HG03159 (cell line): ENCODE measurements around the gene C12orf75.
"Not testable (repeated sequence)": the region's sequence is repeated elsewhere in the genome, so short reads cannot be mapped to it uniquely, and the experiment has no call there.

Experiments used
- ATAC-seq: cut with Tn5 transposase; IDR thresholded peaks from one replicate; pipeline ENCODE4 v1.9.1; 2021; ENCODE audit warnings: mild to moderate bottlenecking, moderate library complexity; ENCODE audit not compliant: unreplicated experiment

The C12orf75 gene

DNA sequence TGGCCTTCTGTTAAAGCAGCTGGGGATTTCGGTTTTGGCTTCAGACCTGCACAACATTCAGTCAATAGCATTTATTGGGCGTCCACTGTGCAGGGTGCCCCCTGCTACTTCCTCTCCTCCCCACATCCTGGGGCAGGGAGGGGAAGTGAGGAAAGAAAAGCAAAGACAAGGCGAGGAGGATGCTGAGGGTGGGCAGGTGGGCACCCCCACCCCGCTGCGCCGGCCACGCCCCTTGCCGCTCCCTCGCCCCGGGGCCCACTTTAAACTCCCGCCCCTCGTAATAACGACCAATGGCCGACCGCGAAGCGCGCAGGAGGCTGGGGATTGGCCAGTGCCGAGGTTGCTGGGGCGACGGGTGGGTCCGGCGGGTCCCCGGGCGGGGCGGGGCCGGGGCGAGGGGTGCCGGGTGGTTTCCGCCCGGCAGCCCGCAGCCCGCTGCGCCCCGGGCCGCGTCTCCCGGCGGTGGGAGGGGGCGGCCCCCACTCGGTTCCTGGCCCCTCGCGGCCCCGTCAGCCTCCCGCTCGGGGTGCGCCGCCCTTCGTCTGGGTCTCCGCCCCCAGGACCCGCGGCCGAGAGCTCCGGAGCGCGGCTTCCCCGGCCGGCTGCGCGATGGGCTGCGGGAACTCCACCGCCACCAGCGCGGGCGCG, at the start of gene C12orf75:
C12orf75 (plus strand) TSS at position 409 of the 648 bp plus-strand sequence; CDS start at position 610, 201 bp downstream.
- peak; percentile 84 for ATAC-seq

GRCh38 chr12:105280966-105281693, 49.4 kb upstream of the C12orf75 start:
- no peak for ATAC-seq

DNA sequence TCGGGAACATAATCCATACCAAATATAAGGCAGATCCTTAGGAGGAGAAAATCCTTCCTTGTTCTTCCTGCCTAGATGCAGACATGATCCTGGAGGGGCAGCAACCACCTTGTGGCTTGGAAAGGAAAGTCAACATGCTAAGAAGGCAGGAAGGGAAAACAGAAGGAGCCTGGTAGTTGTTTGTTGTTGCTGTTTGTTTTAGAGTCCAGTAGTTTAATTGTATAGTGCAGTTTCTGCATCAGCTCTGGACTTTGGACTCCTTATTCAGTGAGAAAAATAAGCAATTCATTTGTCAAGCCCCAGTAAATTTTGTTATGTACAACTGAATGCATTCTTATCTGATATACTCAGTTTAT, 48.8 kb upstream of the C12orf75 start:
- ATAC-seq, result no peak

DNA sequence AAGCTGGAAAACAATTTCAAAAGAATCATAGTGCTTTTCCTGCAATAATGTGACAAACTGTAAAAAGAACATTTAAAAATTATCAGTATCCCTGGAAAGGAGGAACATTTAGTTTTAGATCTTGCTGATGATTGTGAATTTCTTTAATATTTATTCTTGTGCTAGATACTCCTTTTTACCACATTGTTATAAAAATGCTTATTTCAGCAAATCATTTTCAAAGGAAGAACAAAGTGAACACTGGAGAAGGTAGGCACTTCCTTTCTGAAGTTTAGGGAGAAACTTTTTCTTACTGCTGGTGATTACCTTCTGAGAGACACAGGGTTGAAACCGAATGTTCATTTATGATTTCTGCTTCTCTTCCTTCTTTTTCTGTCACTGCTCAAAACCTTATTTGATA, 45.1 kb upstream of the C12orf75 start:
- ATAC-seq, result no peak

DNA sequence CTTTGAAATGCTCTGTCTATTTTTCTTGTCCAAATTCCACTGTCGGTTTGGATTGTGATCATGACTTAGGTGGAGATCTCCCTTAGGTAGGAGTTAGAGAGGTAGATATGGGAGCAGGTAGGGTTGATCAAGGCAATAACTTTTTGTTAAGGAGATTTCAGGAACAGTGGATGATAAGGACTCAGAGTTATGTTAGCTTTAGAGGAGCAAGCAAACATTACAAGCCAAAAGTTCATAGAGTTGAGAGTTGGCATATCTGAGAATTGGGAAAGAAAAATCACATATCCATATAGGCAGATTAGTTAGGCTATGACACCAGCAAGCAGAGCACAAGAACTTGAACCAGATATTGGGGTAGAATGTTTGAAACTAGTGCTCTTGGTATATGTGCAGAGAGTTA, 43.1 kb upstream of the C12orf75 start:
- ATAC-seq, result no peak

DNA sequence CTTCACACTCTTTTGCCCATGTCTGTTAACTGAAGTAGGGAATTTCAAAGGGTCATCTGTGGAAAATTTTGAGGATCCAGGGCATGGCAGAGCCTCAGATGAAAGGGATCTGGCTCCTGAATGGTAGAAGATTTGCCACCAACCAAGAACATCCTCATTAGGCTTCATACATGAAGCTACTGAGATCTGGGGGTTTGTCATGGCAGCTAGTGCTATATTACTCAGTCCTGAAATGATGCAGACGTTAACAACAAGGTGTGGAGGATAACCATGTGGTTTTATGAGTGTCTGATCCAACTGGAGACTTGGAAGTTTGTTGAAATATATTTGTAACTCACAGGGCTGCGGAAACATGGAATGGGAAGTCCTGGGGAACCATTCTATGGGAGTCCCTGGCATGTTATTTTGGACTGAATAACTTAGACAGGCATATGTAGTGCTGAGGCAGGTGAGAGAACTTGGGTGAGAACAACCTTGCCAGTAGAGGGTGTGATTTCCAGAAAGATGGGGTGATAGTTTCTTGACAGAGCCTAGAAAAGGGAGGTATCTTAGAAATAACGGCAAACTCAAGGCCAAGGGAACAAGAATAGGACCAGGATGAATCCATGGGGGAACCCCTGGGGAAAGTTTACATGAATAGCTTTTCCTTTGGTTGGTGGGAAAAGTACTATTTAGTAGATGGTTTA, 42.0 kb upstream of the C12orf75 start:
- no peak for ATAC-seq

- ATAC-seq, result no peak
Measured at GRCh38 chr12:105289114-105289904, 41.2 kb upstream of the C12orf75 start.

DNA sequence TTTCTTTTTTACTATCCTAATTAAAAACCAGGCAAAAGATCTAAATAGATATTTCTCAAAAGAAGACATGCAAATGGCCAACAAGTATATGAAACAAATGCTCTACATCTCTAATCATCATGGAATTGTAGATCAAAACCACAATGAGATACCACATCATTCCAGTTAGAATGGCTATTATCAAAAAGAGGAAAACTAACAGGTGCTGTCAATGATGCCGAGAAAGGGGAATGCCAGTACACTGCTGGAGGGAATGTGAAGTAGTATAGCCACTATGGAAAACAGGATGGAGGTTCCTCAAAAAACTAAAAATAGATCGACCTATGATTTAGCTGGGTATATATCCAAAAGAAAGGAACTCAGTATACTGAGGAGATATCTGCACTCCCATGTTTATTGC, 39.0 kb upstream of the C12orf75 start:
- ATAC-seq, result no peak

GRCh38 chr12:105292705-105293104, 37.8 kb upstream of the C12orf75 start:
- ATAC-seq, result no peak

GRCh38 chr12:105293187-105293586, 37.3 kb upstream of the C12orf75 start:
- no peak for ATAC-seq

DNA sequence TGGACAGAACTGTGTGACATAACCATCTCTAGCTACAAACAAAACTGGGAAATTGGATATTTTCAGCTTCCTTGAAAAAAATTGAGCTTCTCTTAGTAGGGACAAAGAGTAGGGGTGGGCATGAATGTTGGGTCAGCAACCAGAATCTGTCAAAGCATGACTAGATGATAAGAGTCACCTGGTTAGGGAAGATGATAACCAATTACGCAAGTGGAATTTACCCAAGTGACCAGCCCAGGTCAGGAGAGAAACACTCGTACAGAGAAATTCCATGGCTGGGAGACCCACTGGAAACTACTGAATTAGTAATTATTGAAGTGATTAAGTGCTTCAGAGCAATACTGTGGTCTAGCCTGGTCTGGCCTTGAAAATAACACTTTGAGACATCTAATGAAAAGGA, 36.3 kb upstream of the C12orf75 start:
- no peak for ATAC-seq

DNA sequence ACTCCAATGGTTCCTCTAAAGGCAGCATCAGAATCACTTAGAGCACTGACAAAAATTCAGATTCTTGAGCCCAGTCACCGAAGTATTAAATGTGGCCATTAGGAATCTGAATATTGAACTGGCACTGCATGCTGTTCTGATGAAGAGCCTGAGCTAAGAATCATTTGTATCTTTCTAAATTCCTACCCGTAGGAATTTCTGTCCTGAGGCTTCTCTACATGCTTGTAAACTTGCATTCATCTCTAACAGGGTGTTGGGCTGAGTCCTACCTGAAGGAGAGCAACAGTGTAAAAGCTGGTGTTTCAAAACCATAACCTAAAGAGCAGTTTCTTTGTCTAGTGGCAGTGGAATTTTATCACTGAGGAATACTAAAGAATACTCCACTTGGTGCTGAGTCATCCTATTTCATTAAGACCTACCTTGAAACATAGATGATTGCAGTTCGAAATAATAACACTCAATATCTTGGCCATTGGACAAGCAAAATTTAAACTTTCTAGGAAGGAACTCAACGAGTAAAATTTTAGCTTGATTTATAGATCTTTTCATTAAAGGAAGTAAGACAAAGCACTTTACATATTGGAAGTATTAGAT, 35.5 kb upstream of the C12orf75 start:
- ATAC-seq, result no peak

GRCh38 chr12:105296116-105297089, 34.1 kb upstream of the C12orf75 start:
- ATAC-seq, result no peak

DNA sequence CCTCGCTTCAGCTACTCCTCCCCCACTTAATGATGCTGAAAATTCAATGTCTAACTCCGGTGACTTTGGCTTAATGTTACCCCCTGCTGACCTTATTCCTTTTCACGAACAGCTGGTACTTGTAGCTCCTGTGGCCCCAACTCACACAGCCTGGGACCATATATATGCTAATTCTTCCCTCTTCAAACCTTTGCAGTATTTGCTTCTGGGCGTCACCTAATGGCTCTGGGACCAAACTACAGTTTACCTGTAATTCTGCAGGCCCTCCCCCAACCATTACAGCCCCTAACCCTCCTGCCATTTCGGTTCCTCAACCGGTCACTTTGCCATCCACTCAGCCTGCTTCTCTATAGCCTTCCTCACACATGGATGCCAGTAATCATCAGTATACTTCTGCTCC, 29.6 kb upstream of the C12orf75 start:
- no peak for ATAC-seq

DNA sequence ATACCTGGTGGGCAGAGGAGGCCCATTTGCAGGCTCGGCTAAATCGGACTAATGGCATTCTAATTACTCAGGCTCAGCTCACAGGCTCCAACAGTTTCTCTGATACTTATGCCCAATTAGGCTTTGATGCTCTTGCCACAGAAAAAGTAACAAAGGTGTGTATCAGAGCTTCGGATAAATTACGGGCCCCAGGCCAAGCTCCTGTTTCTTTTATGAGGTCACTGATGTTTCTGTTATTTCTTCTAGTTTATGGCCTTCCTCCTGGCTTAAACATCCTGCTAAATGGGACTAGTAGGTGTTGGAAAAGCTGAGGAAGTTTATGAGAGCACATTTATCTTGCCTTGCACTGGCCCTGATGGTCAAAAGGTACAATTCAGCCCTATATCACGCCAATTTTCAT, 28.8 kb upstream of the C12orf75 start:
- ATAC-seq, result no peak

GRCh38 chr12:105302986-105303385, 27.5 kb upstream of the C12orf75 start:
- ATAC-seq, result not testable (repeated sequence)

DNA sequence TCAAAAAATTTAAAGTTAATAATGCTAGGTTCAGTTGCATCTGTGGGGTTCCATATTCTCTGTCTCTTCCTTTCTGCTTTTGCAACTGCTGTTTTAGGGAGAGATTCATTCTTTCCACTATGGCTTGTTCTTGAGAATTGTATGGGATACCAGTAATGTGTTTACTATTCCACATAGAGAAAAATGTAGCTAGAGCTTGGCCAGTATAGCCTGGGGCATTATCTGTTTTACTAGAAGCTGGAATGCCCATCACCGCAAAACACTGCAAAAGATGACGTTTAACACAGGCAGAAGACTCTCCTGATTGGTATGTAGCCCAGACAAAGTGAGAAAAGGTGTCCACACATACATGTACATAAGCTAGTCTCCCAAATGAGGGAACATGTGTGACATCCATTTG, 25.9 kb upstream of the C12orf75 start:
- ATAC-seq, result not testable (repeated sequence)

DNA sequence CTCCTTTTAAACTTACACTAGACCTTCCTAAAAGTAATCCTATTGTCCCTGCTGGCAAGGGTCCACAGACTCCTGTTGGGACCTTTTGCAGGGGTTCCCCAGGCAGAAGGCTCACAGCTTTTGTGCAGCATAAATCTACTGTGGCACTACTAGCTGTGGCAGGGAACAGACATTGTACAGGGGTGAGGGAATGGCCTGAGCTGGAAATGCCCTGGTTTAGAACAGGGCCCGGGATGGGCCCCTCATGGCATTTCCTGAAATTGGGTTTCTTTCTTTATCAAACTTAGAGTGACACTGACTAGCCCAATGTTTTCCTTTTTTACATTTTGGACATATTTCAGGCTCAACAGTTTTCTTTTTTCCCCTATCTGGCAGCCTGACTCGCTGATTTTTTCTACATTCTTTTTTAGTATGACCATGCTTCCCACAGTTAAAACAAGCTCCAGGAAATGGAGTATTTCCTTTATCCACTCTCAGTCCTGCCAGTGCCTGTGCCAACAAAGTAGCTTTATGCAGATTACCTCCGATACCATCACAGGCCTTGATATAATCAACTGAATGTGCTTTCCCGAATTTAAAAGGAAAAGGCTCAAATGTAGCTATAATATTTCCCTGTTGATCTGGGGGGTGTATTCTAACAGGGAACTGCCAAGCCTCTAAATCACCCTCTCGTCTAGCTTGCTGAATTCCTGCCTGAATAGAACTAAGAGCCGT, 22.7 kb upstream of the C12orf75 start:
- not testable (repeated sequence) for ATAC-seq

DNA sequence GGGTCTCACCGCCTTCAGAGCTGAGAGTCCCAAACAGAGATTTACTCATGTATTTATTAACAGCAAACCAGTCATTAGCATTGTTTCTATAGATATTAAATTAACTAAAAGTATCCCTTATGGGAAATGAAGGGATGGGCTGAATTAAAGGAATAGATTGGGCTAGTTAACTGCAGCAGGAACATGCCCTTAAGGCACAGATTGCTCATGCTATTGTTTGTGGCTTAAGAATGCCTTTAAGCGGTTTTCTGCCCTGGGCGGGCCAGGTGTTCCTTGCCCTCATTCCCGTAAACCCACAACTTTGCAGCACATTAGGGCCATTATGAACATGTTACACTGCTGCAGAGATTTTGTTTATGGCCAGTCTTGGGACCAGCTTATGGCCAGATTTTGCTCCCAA, 21.7 kb upstream of the C12orf75 start:
- ATAC-seq, result not testable (repeated sequence)
